Transverse colon (tissue), 4 donors: ENCODE data around the gene KCTD19. TPM values are rescaled to one million over a fixed set of nuclear protein-coding genes. Genes with fewer than 3 reads are reported as not detected.

ENCODE experiments used
- DNase-seq: peaks from one replicate; pipeline ENCODE4 v3.0.0-alpha.2; 2019
- H3K27ac ChIP-seq, 4 donors: fragments of 200-600 bp; sonication (generic); 2 replicates each; pipeline ENCODE4 v1.5.1; 2016 to 2018; ENCODE audit warnings: inconsistent platforms in 4 of 4
- H3K27me3 ChIP-seq: fragments of 200-600 bp; sonication (generic); 2 replicates; pipeline ENCODE4 v1.5.1; 2017; ENCODE audit warnings: inconsistent platforms
- H3K36me3 ChIP-seq, 4 donors: fragments of 200-600 bp; sonication (generic); 2 replicates each; pipeline ENCODE4 v1.5.1; 2017 to 2019; ENCODE audit warnings: inconsistent platforms in 4 of 4
- H3K4me1 ChIP-seq, 4 donors: fragments of 200-600 bp; sonication (generic); 2 replicates each; pipeline ENCODE4 v1.5.1; 2017 to 2020; ENCODE audit warnings: inconsistent platforms in 4 of 4
- H3K4me3 ChIP-seq, 4 donors: fragments of 200-600 bp; sonication (generic); 1 replicate in 1 of 4; 2 replicates in 3 of 4; pipeline versions ENCODE4 v1.5.1 to v1.6.1; 2017 to 2019; ENCODE audit warnings: inconsistent platforms in 4 of 4
- H3K9me3 ChIP-seq, 2 donors: fragments of 200-600 bp; sonication (generic); 2 replicates each; pipeline ENCODE4 v1.5.1; 2017 to 2019; ENCODE audit warnings: inconsistent platforms in 2 of 2
- EP300 ChIP-seq: sonication (generic); formaldehyde crosslinking; IDR thresholded peaks from one replicate; pipeline ENCODE4 v1.6.1; 2017; ENCODE audit warnings: antibody characterized with exemption, low read depth
- POLR2A ChIP-seq: fragments of 450-650 bp; IDR thresholded peaks from one replicate; pipeline ENCODE4 v1.6.1; 2016; ENCODE audit warnings: antibody characterized with exemption, mild to moderate bottlenecking, moderate library complexity
- POLR2AphosphoS5 ChIP-seq, 3 donors: sonication (generic); formaldehyde crosslinking; IDR thresholded peaks; one replicate each; pipeline ENCODE4 v1.6.1; 2016; ENCODE audit warnings: antibody characterized with exemption in 3 of 3
- WGBS, 2 donors: methylation state at CpG; one replicate each; pipeline ENCODE4 v1.1.5; 2018; ENCODE audit warnings: low coverage in 1 of 2; 5-methylcytosine and 5-hydroxymethylcytosine counted together
- in situ Hi-C, 4 donors: fragments of 200-750 bp; cut with MboI; loops; one replicate each; pipeline versions ENCODE4 v1.15.0 to v1.15.1; 2017; ENCODE audit warnings: low sequenced_read_pairs in 3 of 4, low pct_ligation_motif_present in 1 of 4, low pct_unique_long_range_greater_than_20kb in 1 of 4
- intact Hi-C: fragments of 100-400 bp; cut with DNase I; formaldehyde crosslinking; loops from one replicate; pipeline ENCODE4 v1.15.1; 2023; ENCODE audit warnings: low total_unique reads
- total RNA-seq, 4 donors: library from RNA; depleted of rRNA; stranded (reverse); fragments of >200 nt; gene quantifications; one replicate each; pipeline ENCODE4 v1.1.0, GENCODE V29; 2016
- TF ChIP-seq, protein P1 (sequence below), 5 experiments: fragments of 200-600 bp in 3 of 5; fragments of 450-650 bp in 2 of 5; sonication (generic) in 3 of 5; IDR thresholded peaks; 1 replicate in 2 of 5; 2 replicates in 3 of 5; pipeline ENCODE4 v1.5.1; 2016 to 2017; ENCODE audit warnings: antibody characterized with exemption in 5 of 5, inconsistent platforms in 3 of 5, mild to moderate bottlenecking in 2 of 5, moderate library complexity in 1 of 5

The KCTD19 gene
- total RNA-seq, 4 donors from 2014 or later, result not detected

DNA sequence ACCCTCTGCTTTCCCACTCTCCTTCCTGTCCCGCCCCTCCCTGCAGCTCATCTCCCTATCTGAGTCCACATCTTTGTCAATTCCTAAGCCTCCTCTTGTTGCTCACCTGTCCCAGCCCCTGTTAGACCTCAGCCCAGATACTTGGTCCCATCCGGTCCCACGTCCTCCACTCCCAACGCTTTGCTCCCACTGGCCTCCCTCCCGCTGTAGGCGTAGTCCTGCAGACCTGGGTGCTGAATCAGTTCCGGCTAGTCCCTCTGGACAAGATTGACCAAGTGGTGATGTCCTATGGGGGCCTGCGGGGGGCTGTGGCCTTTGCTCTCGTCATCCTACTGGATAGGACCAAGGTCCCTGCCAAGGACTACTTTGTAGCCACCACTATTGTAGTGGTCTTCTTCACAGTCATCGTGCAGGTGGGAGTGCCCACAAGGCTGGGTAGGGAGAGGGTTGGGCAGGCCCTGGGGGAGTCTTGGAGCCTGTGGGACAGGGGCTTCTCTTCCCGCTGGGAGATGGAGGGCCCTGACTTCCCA lies 69.8 kb downstream of the KCTD19 start:
- TF ChIP-seq EP300 (no peak), POLR2AphosphoS5 (IDR thresholded peaks at IDR 0.05) (no peak), POLR2A (no peak)
- TF ChIP-seq, protein P1, sequence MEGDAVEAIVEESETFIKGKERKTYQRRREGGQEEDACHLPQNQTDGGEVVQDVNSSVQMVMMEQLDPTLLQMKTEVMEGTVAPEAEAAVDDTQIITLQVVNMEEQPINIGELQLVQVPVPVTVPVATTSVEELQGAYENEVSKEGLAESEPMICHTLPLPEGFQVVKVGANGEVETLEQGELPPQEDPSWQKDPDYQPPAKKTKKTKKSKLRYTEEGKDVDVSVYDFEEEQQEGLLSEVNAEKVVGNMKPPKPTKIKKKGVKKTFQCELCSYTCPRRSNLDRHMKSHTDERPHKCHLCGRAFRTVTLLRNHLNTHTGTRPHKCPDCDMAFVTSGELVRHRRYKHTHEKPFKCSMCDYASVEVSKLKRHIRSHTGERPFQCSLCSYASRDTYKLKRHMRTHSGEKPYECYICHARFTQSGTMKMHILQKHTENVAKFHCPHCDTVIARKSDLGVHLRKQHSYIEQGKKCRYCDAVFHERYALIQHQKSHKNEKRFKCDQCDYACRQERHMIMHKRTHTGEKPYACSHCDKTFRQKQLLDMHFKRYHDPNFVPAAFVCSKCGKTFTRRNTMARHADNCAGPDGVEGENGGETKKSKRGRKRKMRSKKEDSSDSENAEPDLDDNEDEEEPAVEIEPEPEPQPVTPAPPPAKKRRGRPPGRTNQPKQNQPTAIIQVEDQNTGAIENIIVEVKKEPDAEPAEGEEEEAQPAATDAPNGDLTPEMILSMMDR (IDR thresholded peaks at IDR 0.05), result no peak
- no peaks in the 10 kb centered on the region for H3K36me3 ChIP-seq
- intact Hi-C loops (no loop called here), in situ Hi-C loops (no loop called here)
- no peaks in the 10 kb centered on the region for H3K27me3 ChIP-seq
- H3K4me1 ChIP-seq, result no peaks in the 10 kb centered on the region
- H3K27ac ChIP-seq, result no peak overlapping the region
- 93 to 96% methylated on average over 3 to 11 of the region's 11 CpGs for WGBS, 2 donors
- DNase-seq, result no peak
- H3K9me3 ChIP-seq, result no peaks in the 10 kb centered on the region
- H3K4me3 ChIP-seq, result no peak overlapping the region

DNA sequence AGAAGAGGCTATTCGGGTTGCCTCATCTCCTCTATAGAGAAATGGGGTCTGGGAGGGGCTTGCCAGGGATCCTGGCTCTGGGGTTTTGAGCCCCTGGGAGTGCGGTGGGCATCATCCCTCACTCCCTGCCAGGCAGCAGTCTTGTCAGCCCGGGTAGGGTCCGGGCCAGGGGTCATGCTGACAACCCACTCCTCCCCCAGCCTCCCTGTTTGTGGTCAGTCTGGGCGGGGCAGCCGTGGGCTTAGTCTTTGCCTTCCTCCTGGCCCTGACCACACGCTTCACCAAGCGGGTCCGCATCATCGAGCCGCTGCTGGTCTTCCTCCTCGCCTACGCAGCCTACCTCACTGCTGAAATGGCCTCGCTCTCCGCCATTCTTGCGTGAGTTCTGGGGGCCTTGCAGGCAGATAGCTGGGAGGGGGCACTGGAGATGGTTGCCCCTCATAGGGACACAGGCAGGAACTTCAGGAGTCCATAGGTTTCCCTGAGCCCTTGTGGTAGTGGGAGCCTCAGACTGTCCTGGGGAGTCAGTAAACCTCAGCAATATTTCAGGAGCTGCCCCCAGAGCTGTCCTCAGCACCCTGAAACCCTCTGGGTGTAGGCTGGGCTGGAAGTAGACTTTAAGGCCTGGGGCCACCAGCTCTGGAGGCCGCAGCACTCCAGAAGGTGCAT lies 70.9 kb downstream of the KCTD19 start:
- intact Hi-C loops, result no loop called here
- DNase-seq, result no peak
- no peaks in the 10 kb centered on the region for H3K36me3 ChIP-seq
- in situ Hi-C loops, result no loop called here
- no peak overlapping the region for H3K27ac ChIP-seq
- H3K4me3 ChIP-seq, result no peak overlapping the region
- no peak for TF ChIP-seq EP300
- TF ChIP-seq, protein P1 (IDR thresholded peaks at IDR 0.05), result no peak
- no peak for TF ChIP-seq POLR2AphosphoS5 (IDR thresholded peaks at IDR 0.05)
- no peak for TF ChIP-seq POLR2A
- no peaks in the 10 kb centered on the region for H3K4me1 ChIP-seq
- no peaks in the 10 kb centered on the region for H3K9me3 ChIP-seq
- H3K27me3 ChIP-seq, result peaks cover 5% of the 10 kb centered on the region
- WGBS, 2 donors, result 96% methylated on average over 17 of the region's 17 CpGs; no CpG with 5 or more reads in 1 of the 2 donors

DNA sequence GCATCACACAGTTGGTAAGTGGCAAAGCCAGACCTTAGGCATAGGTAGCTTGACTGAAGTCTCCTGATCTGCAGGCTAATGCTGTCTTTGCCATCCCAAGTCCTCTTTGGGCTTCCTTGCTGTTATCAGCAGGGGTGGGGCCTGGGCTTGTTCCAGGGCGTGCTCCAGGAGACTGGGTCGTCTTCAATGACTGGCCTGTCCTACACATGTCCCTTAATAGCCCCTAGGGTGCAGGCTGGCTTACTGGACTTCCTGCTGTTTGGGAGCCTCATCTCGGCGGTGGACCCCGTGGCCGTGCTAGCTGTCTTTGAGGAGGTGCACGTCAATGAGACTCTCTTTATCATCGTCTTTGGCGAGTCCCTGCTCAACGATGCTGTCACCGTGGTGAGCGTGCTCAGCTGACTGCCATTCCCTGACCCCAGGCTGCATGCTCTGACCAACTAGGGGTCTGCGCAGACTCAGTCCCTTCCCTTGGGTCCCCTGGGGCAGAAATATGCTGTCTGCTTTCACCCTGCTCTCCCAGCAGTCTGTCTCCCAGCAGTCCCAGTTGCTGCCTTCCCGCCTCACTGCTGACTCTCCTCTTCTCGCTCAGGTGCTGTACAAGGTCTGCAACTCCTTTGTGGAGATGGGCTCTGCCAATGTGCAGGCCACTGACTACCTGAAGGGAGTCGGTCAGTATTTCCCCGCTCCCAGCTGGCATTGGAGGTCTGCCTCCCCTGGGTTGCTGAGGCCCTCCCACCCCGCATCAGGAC lies 71.6 kb downstream of the KCTD19 start:
- in situ Hi-C loops, result no loop called here
- Histone ChIP-seq H3K36me3 (no peaks in the 10 kb centered on the region), H3K4me1 (no peaks in the 10 kb centered on the region), H3K27ac (no peak overlapping the region), H3K27me3 (peaks cover 12% of the 10 kb centered on the region), H3K9me3 (no peaks in the 10 kb centered on the region), H3K4me3 (no peak overlapping the region)
- intact Hi-C loops, result no loop called here
- no peak for DNase-seq
- TF ChIP-seq EP300 (no peak), POLR2AphosphoS5 (IDR thresholded peaks at IDR 0.05) (no peak), POLR2A (no peak)
- TF ChIP-seq, protein P1 (IDR thresholded peaks at IDR 0.05), result no peak
- 82 to 100% methylated on average over 5 to 18 of the region's 18 CpGs for WGBS, 2 donors

DNA sequence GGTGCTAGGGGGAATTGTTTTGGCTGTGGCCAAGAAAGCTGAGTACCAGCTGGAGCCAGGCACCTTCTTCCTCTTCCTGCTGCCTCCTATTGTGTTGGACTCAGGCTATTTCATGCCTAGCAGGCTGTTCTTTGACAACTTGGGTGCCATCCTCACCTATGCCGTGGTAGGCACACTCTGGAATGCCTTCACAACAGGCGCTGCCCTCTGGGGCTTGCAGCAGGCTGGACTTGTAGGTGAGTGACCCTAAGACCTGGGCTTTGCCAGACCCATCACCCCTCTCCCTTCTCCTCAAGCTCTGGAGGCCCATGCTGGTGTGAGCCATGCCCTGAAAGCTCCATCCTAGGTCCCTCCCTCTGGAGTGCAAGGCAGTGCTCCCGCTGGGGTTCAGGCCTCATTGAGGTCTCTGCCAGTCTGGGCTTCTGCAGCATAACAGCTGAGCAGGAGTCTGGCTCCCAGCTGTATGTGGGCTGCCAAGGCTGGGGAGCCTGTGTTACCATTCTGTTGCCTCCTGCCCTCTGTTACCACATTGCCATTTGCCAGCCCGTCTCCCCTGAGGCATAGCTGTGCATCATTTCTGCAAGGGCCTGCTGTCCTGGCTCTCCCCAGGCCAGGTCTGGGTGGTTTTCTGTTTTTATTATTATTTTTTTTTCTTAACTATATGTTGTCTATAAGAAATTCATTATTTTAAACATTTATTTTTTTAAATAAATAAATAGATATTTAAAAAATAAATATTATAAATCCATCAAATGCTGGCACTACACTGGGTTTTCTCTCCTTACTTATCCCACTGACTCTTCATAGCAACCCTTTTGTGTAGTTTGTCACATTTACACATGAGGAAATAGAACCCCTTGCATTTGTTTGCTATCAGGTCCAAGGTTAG lies 73.7 kb downstream of the KCTD19 start:
- Histone ChIP-seq H3K27ac (no peak overlapping the region), H3K4me1 (peaks cover 6 to 14% (median 13%) of the 10 kb centered on the region in 4 donors), H3K4me3 (no peak overlapping the region), H3K36me3 (no peaks in the 10 kb centered on the region), H3K9me3 (no peaks in the 10 kb centered on the region), H3K27me3 (peaks cover 33% of the 10 kb centered on the region)
- intact Hi-C loops, result no loop called here
- no peak for DNase-seq
- 83 to 89% methylated on average over 1 to 4 of the region's 4 CpGs for WGBS, 2 donors
- TF ChIP-seq EP300 (no peak), POLR2A (no peak), POLR2AphosphoS5 (IDR thresholded peaks at IDR 0.05) (no peak)
- TF ChIP-seq, protein P1 (IDR thresholded peaks at IDR 0.05), result no peak
- in situ Hi-C loops, result no loop called here
